ENCODE data around the gene SLAMF6. TPM values are rescaled to one million over a fixed set of nuclear protein-coding genes. Genes with fewer than 3 reads are reported as not detected.
"Not testable (repeated sequence)": the region's sequence is repeated elsewhere in the genome, so short reads cannot be mapped to it uniquely, and the experiment has no call there.

Gene SLAMF6
- total RNA-seq, 2 experiments from 2014 or later = 40.0 to 41.9 TPM

- ChIA-PET POLR2A (interaction anchor here (0.9 to 1.2 kb wide), 2 partner anchors 54 to 78 kb away, joined by 3 read pairs; no protein-coding TSS in a partner anchor), CTCF (interaction anchor here (1.1 to 1.6 kb wide), 2 partner anchors 85 to 94 kb away, joined by 4 to 8 read pairs; no protein-coding TSS in a partner anchor)
These were observed 919 bp downstream of the SLAMF6 start for GRCh38 chr1:160522136-160522535.

GRCh38 chr1:160521554-160521953 lies 1.5 kb downstream of the SLAMF6 start:
- ChIA-PET POLR2A (interaction anchor here (1.2 kb wide), 1 partner anchor 55 kb away, joined by 3 read pairs; no protein-coding TSS in a partner anchor), CTCF (interaction anchor here (1.1 kb wide), 1 partner anchor 93 kb away, joined by 4 read pairs; no protein-coding TSS in a partner anchor)

- CTCF ChIA-PET = no interaction called here
- POLR2A ChIA-PET = no interaction called here
These were observed 2.1 kb downstream of the SLAMF6 start for GRCh38 chr1:160520999-160521398.

GRCh38 chr1:160520582-160520981 lies 2.5 kb downstream of the SLAMF6 start:
- POLR2A ChIA-PET = no interaction called here
- CTCF ChIA-PET = no interaction called here

- CTCF ChIA-PET = interaction anchor here (0.7 kb wide), 1 partner anchor 90 kb away, joined by 4 read pairs; no protein-coding TSS in a partner anchor
- POLR2A ChIA-PET = no interaction called here
These were observed 3.2 kb downstream of the SLAMF6 start for GRCh38 chr1:160519642-160520435.

GRCh38 chr1:160517519-160517918 lies 5.5 kb downstream of the SLAMF6 start:
- POLR2A ChIA-PET = not testable (repeated sequence)
- CTCF ChIA-PET = interaction anchor here (0.8 kb wide), 1 partner anchor 66 kb away, joined by 3 read pairs; no protein-coding TSS in a partner anchor

- CTCF ChIA-PET, POLR2A ChIA-PET: not testable (repeated sequence)
These were observed 7.1 kb downstream of the SLAMF6 start for GRCh38 chr1:160515908-160516307.

- CTCF ChIA-PET = no interaction called here
- POLR2A ChIA-PET = no interaction called here
These were observed 18.4 kb downstream of the SLAMF6 start for GRCh38 chr1:160504651-160505050.

GRCh38 chr1:160503087-160503486 lies 20.0 kb downstream of the SLAMF6 start:
- ChIA-PET CTCF (no interaction called here), POLR2A (interaction anchor here (0.7 kb wide), 1 partner anchor 38 kb away, joined by 5 read pairs; no protein-coding TSS in a partner anchor)

GRCh38 chr1:160500321-160500990 lies 22.6 kb downstream of the SLAMF6 start:
- ChIA-PET POLR2A (no interaction called here), CTCF (no interaction called here)

GRCh38 chr1:160499631-160500030 lies 23.4 kb downstream of the SLAMF6 start:
- POLR2A ChIA-PET = no interaction called here
- CTCF ChIA-PET = no interaction called here

- CTCF ChIA-PET = not testable (repeated sequence)
- POLR2A ChIA-PET = interaction anchor here (0.6 kb wide), 1 partner anchor 526 kb away, joined by 3 read pairs; no protein-coding TSS in a partner anchor
These were observed 24.6 kb downstream of the SLAMF6 start for GRCh38 chr1:160498301-160499065.

GRCh38 chr1:160496334-160496733 lies 26.7 kb downstream of the SLAMF6 start:
- POLR2A ChIA-PET = interaction anchor here (0.6 kb wide), 1 partner anchor 53 kb away, joined by 3 read pairs; no protein-coding TSS in a partner anchor
- CTCF ChIA-PET = no interaction called here

- ChIA-PET CTCF (no interaction called here), POLR2A (no interaction called here)
These were observed 28.4 kb downstream of the SLAMF6 start for GRCh38 chr1:160494620-160495019.

GRCh38 chr1:160492617-160493016 lies 30.4 kb downstream of the SLAMF6 start:
- ChIA-PET CTCF (no interaction called here), POLR2A (no interaction called here)

- ChIA-PET CTCF (no interaction called here), POLR2A (no interaction called here)
These were observed 31.1 kb downstream of the SLAMF6 start for GRCh38 chr1:160491981-160492380.

- POLR2A ChIA-PET = no interaction called here
- CTCF ChIA-PET = no interaction called here
These were observed 32.0 kb downstream of the SLAMF6 start for GRCh38 chr1:160491017-160491416.

GRCh38 chr1:160489513-160490261 lies 33.4 kb downstream of the SLAMF6 start:
- POLR2A ChIA-PET = no interaction called here

GRCh38 chr1:160488347-160489058 lies 34.6 kb downstream of the SLAMF6 start:
- POLR2A ChIA-PET = interaction anchor here (0.6 kb wide), 1 partner anchor 14 kb away, joined by 4 read pairs; no protein-coding TSS in a partner anchor
- CTCF ChIA-PET = interaction anchor here (0.7 to 1.6 kb wide), 3 partner anchors 39 to 463 kb away, joined by 3 read pairs; no protein-coding TSS in a partner anchor

More at GRCh38 chr1:160489513-160490261, 33.4 kb downstream of the SLAMF6 start:
- CTCF ChIA-PET = no interaction called here

Measured in activated CD8-positive, alpha-beta memory T cell treated with anti-CD3 and anti-CD28 coated beads for 36 hours (primary cell).